Transverse colon (tissue), 4 donors: ENCODE measurements around the gene NDUFS3. TPM values are rescaled to one million over a fixed set of nuclear protein-coding genes. Genes with fewer than 3 reads are reported as not detected.

Experiments used
- DNase-seq: peaks from one replicate; pipeline ENCODE4 v3.0.0-alpha.2; 2019
- H3K27ac ChIP-seq, 4 donors: fragments of 200-600 bp; sonication (generic); 2 replicates each; pipeline ENCODE4 v1.5.1; 2016 to 2018; ENCODE audit warnings: inconsistent platforms in 4 of 4
- H3K27me3 ChIP-seq: fragments of 200-600 bp; sonication (generic); 2 replicates; pipeline ENCODE4 v1.5.1; 2017; ENCODE audit warnings: inconsistent platforms
- H3K36me3 ChIP-seq, 4 donors: fragments of 200-600 bp; sonication (generic); 2 replicates each; pipeline ENCODE4 v1.5.1; 2017 to 2019; ENCODE audit warnings: inconsistent platforms in 4 of 4
- H3K4me1 ChIP-seq, 4 donors: fragments of 200-600 bp; sonication (generic); 2 replicates each; pipeline ENCODE4 v1.5.1; 2017 to 2020; ENCODE audit warnings: inconsistent platforms in 4 of 4
- H3K4me3 ChIP-seq, 4 donors: fragments of 200-600 bp; sonication (generic); 1 replicate in 1 of 4; 2 replicates in 3 of 4; pipeline versions ENCODE4 v1.5.1 to v1.6.1; 2017 to 2019; ENCODE audit warnings: inconsistent platforms in 4 of 4
- H3K9me3 ChIP-seq, 2 donors: fragments of 200-600 bp; sonication (generic); 2 replicates each; pipeline ENCODE4 v1.5.1; 2017 to 2019; ENCODE audit warnings: inconsistent platforms in 2 of 2
- EP300 ChIP-seq: sonication (generic); formaldehyde crosslinking; IDR thresholded peaks from one replicate; pipeline ENCODE4 v1.6.1; 2017; ENCODE audit warnings: antibody characterized with exemption, low read depth
- POLR2A ChIP-seq: fragments of 450-650 bp; IDR thresholded peaks from one replicate; pipeline ENCODE4 v1.6.1; 2016; ENCODE audit warnings: antibody characterized with exemption, mild to moderate bottlenecking, moderate library complexity
- POLR2AphosphoS5 ChIP-seq, 3 donors: sonication (generic); formaldehyde crosslinking; IDR thresholded peaks; one replicate each; pipeline ENCODE4 v1.6.1; 2016; ENCODE audit warnings: antibody characterized with exemption in 3 of 3
- WGBS, 2 donors: methylation state at CpG; one replicate each; pipeline ENCODE4 v1.1.5; 2018; ENCODE audit warnings: low coverage in 1 of 2; 5-methylcytosine and 5-hydroxymethylcytosine counted together
- in situ Hi-C, 4 donors: fragments of 200-750 bp; cut with MboI; loops; one replicate each; pipeline versions ENCODE4 v1.15.0 to v1.15.1; 2017; ENCODE audit warnings: low sequenced_read_pairs in 3 of 4, low pct_ligation_motif_present in 1 of 4, low pct_unique_long_range_greater_than_20kb in 1 of 4
- intact Hi-C: fragments of 100-400 bp; cut with DNase I; formaldehyde crosslinking; loops from one replicate; pipeline ENCODE4 v1.15.1; 2023; ENCODE audit warnings: low total_unique reads
- total RNA-seq, 4 donors: library from RNA; depleted of rRNA; stranded (reverse); fragments of >200 nt; gene quantifications; one replicate each; pipeline ENCODE4 v1.1.0, GENCODE V29; 2016
- TF ChIP-seq, protein P1 (sequence below), 5 experiments: fragments of 200-600 bp in 3 of 5; fragments of 450-650 bp in 2 of 5; sonication (generic) in 3 of 5; IDR thresholded peaks; 1 replicate in 2 of 5; 2 replicates in 3 of 5; pipeline ENCODE4 v1.5.1; 2016 to 2017; ENCODE audit warnings: antibody characterized with exemption in 5 of 5, inconsistent platforms in 3 of 5, mild to moderate bottlenecking in 2 of 5, moderate library complexity in 1 of 5

Gene NDUFS3
- total RNA-seq, 4 donors from 2014 or later: 72.6 to 256 (median 213) TPM

DNA sequence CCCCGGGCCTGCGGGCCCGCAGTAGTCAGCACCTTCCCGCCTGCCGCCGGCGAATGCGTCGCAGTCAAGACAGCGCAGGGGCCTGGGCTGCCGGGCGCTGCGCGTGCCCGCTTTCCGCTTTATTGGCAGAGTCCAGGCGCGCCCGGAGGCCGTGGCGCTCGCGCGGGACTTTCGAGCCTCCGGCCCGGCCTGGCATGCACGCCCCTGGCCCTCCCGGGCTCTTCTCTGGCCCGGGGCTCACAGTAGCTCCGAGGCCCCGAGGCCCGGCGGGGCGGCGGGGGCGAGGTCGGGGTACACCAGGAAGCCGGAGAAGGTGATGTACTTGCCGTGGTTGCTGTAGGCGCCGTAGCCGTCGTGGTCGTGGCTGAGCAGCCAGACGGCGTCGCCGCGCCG is 10.7 kb downstream of the NDUFS3 start:
- TF ChIP-seq POLR2AphosphoS5 (IDR thresholded peaks at IDR 0.05): no peak
- no peak for TF ChIP-seq POLR2A
- TF ChIP-seq EP300: no peak
- TF ChIP-seq, protein P1, sequence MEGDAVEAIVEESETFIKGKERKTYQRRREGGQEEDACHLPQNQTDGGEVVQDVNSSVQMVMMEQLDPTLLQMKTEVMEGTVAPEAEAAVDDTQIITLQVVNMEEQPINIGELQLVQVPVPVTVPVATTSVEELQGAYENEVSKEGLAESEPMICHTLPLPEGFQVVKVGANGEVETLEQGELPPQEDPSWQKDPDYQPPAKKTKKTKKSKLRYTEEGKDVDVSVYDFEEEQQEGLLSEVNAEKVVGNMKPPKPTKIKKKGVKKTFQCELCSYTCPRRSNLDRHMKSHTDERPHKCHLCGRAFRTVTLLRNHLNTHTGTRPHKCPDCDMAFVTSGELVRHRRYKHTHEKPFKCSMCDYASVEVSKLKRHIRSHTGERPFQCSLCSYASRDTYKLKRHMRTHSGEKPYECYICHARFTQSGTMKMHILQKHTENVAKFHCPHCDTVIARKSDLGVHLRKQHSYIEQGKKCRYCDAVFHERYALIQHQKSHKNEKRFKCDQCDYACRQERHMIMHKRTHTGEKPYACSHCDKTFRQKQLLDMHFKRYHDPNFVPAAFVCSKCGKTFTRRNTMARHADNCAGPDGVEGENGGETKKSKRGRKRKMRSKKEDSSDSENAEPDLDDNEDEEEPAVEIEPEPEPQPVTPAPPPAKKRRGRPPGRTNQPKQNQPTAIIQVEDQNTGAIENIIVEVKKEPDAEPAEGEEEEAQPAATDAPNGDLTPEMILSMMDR (IDR thresholded peaks at IDR 0.05): no peak
- intact Hi-C loops (no loop called here), in situ Hi-C loops (no loop called here)
- H3K27ac ChIP-seq: peak overlapping the region; percentile 8 to 77 (median 28)
- DNase-seq: peak; percentile 18
- peaks cover 0 to 20% (median 8%) of the 10 kb centered on the region in 4 donors for H3K4me1 ChIP-seq
- H3K9me3 ChIP-seq: no peaks in the 10 kb centered on the region
- peaks cover 0 to 6% (median 0%) of the 10 kb centered on the region in 4 donors for H3K36me3 ChIP-seq
- peak overlapping the region; percentile 10 to 46 (median 24) for H3K4me3 ChIP-seq
- peaks cover 50% of the 10 kb centered on the region for H3K27me3 ChIP-seq
- whole genome bisulfite sequencing, 2 donors: 52% methylated on average over 40 of the region's 51 CpGs; no CpG with 5 or more reads in 1 of the 2 donors

DNA sequence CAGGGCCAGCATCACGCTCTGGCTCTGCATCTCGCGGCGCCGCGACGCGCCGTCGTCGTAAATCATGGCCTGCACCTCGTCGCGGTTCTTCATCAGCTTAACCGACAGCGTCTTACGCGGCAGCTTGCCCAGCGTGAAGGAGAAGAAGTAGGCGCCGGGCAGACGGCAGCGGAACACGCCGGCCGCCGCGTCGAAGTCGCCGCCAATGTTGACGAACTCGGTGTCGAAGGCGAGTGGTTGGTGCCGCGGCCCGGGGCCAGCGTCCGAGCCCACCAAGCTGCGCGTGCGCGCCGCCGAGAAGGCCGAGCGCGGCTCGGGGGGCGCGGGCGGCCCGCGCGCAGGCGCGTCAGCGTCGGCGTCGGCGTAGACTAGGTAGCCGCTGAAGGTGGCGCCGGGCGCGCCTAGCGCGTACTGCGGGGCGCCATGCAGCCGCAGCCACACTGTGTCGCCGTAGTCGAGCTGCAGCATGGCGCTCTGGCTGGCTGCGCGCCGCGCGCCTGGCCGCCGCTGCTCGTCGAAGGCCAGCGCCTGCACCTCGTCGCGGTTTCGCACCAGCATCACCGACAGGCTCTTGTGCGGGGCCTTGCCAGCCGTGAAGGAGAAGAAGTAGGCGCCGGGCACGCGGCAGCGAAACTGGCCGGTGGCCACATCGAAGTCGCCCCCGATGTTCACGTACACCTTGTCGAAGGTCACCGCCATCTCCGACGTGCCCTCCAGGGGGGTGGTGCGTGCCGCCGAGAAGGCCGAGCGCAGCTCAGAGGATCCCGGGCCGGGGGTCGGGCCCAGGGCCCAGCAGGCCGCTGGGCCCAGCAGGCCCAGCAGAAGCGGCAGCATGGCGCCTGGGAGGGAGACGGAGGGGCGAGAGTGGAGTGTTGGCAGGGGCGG is 11.3 kb downstream of the NDUFS3 start:
- no peak for DNase-seq
- Histone ChIP-seq H3K4me3 (peak overlapping the region; percentile 10 to 46 (median 24)), H3K36me3 (no peaks in the 10 kb centered on the region), H3K4me1 (peaks cover 0 to 20% (median 8%) of the 10 kb centered on the region in 4 donors), H3K27ac (peak overlapping the region; percentile 8 to 77 (median 28)), H3K27me3 (peaks cover 57% of the 10 kb centered on the region), H3K9me3 (no peaks in the 10 kb centered on the region)
- in situ Hi-C loops: no loop called here
- TF ChIP-seq POLR2A: no peak
- TF ChIP-seq EP300: no peak
- TF ChIP-seq, protein P1 (IDR thresholded peaks at IDR 0.05): no peak
- no peak for TF ChIP-seq POLR2AphosphoS5 (IDR thresholded peaks at IDR 0.05)
- intact Hi-C loops: no loop called here
- 65 to 86% methylated on average over 40 to 122 of the region's 122 CpGs for WGBS, 2 donors

DNA sequence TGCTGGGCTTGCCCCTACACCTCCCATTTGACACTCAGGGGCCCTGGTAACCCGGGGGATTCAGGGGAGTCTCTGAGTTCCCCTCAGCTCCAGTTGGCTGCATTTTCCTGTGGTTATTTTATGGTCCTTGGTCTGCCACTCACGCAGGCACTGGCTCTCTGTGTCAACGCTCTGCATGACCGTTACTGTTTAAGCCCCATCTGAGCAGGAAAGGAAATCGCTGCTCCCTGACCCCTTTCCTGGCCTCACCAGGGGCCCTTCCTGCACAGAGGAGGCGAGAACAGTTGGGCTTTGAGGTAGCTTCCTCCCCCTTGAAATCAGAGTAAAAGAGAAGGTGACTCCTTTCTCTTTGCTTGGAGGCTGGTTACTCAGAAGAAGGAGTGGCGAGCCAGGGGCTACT is 12.9 kb downstream of the NDUFS3 start:
- DNase-seq: no peak

DNA sequence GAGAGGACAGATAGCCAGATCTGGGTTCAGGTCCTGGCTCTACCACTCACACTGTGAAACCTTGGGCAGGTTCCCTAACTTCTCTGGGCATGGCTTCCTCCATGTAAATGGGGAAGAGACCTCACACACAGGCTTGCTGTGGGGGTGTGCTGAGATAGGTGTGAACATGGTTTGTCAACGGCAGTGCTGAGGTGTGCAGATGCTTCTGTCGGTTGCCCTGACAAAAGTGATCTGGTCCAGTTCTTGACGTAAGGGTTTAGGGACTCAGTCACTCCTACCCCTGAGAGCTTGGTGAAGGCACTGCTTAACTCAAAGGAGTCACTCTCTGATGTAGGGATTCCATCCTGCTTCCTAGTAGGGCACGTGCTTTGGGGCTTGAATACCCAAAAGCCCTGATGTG is 13.4 kb downstream of the NDUFS3 start:
- Histone ChIP-seq H3K36me3 (no peaks in the 10 kb centered on the region), H3K9me3 (no peaks in the 10 kb centered on the region), H3K4me1 (peaks cover 0 to 20% (median 8%) of the 10 kb centered on the region in 4 donors), H3K4me3 (no peak overlapping the region), H3K27me3 (peaks cover 62% of the 10 kb centered on the region), H3K27ac (no peak overlapping the region)
- DNase-seq: no peak
- WGBS, 2 donors: 59 to 71% methylated on average over 1 to 4 of the region's 4 CpGs
- in situ Hi-C loops: no loop called here
- intact Hi-C loops: no loop called here
- no peak for TF ChIP-seq EP300
- TF ChIP-seq, protein P1 (IDR thresholded peaks at IDR 0.05): no peak
- TF ChIP-seq POLR2A: no peak
- TF ChIP-seq POLR2AphosphoS5 (IDR thresholded peaks at IDR 0.05): no peak

More for the DNA sequence above, 12.9 kb downstream of the NDUFS3 start:
- 43 to 69% methylated on average over 5 to 7 of the region's 7 CpGs for WGBS, 2 donors
- H3K9me3 ChIP-seq: no peaks in the 10 kb centered on the region
- peaks cover 62% of the 10 kb centered on the region for H3K27me3 ChIP-seq
- intact Hi-C loops: no loop called here
- H3K36me3 ChIP-seq: no peaks in the 10 kb centered on the region
- no peak for TF ChIP-seq POLR2AphosphoS5 (IDR thresholded peaks at IDR 0.05)
- TF ChIP-seq, protein P1 (IDR thresholded peaks at IDR 0.05): no peak
- H3K27ac ChIP-seq: no peak overlapping the region
- in situ Hi-C loops: no loop called here
- peaks cover 0 to 20% (median 8%) of the 10 kb centered on the region in 4 donors for H3K4me1 ChIP-seq
- no peak overlapping the region for H3K4me3 ChIP-seq
